WI38 (cell line): Measurements from ENCODE around the gene HERC4.

Experiments used
- H3K4me3 ChIP-seq: 2 replicates; pipeline ENCODE4 v1.5.1; 2011; ENCODE audit warnings: low read depth, mild to moderate bottlenecking, control low read depth, low read length
- CTCF ChIP-seq: IDR thresholded peaks from 2 replicates; pipeline ENCODE4 v1.5.1; 2012; ENCODE audit warnings: low read depth, mild to moderate bottlenecking, control low read depth, low read length

HERC4 gene

GRCh38 chr10:68074031-68074774 is 880 bp downstream of the HERC4 start:
- peak overlapping the region; percentile 70 for H3K4me3 ChIP-seq
- no peak for TF ChIP-seq CTCF

GRCh38 chr10:68073631-68074030 is 1.5 kb downstream of the HERC4 start:
- no peak for TF ChIP-seq CTCF
- H3K4me3 ChIP-seq: peak overlapping the region; percentile 70

GRCh38 chr10:68067508-68067907 is 7.6 kb downstream of the HERC4 start:
- H3K4me3 ChIP-seq: no peak overlapping the region
- no peak for TF ChIP-seq CTCF

- no peak overlapping the region for H3K4me3 ChIP-seq
- TF ChIP-seq CTCF: no peak
Measured at GRCh38 chr10:68067029-68067428, 8.1 kb downstream of the HERC4 start.

GRCh38 chr10:68053553-68053952 is 21.5 kb downstream of the HERC4 start:
- TF ChIP-seq CTCF: no peak
- H3K4me3 ChIP-seq: no peak overlapping the region

- no peak overlapping the region for H3K4me3 ChIP-seq
- no peak for TF ChIP-seq CTCF
Measured at GRCh38 chr10:68052463-68052862, 22.6 kb downstream of the HERC4 start.

- no peak for TF ChIP-seq CTCF
Measured at GRCh38 chr10:68049289-68050078, 25.6 kb downstream of the HERC4 start.

More at GRCh38 chr10:68049289-68050078, 25.6 kb downstream of the HERC4 start:
- no peak overlapping the region for H3K4me3 ChIP-seq
